SK-N-SH treated with all-trans-retinoic acid at 6 μM for 48 hours (cell line): ENCODE results near the gene PDSS2.
"Not testable (repeated sequence)": the region's sequence is repeated elsewhere in the genome, so short reads cannot be mapped to it uniquely, and the experiment has no call there.

Experiments used
- ATAC-seq: fragments of 200-7000 bp; cut with Tn5 transposase; 3 replicates; pipeline ENCODE4 v1.9.1; 2020; ENCODE audit warnings: mild to moderate bottlenecking, moderate library complexity
- ARNTL ChIP-seq: fragments of 450-650 bp; formaldehyde crosslinking; IDR thresholded peaks from 2 replicates; pipeline ENCODE4 v1.5.0; 2020; ENCODE audit warnings: low read depth, mild to moderate bottlenecking, moderate library complexity, borderline replicate concordance
- BACH2 ChIP-seq: fragments of 250-450 bp; sonication (Bioruptor Pico); IDR thresholded peaks from 2 replicates; pipeline ENCODE4 v1.9.0; 2021; ENCODE audit warnings: mild to moderate bottlenecking, borderline replicate concordance
- CSDC2 ChIP-seq: fragments of 250-450 bp; sonication (Bioruptor Pico); IDR thresholded peaks from 2 replicates; pipeline ENCODE4 v1.5.0; 2020; ENCODE audit warnings: mild to moderate bottlenecking, moderate library complexity
- ESRRG ChIP-seq: fragments of 250-450 bp; sonication (Bioruptor Pico); IDR thresholded peaks from 2 replicates; pipeline ENCODE4 v1.6.1; 2021; ENCODE audit warnings: mild to moderate bottlenecking
- GLIS3 ChIP-seq: fragments of 250-450 bp; sonication (Bioruptor Pico); IDR thresholded peaks from 2 replicates; pipeline ENCODE4 v1.5.0; 2020; ENCODE audit warnings: mild to moderate bottlenecking, moderate library complexity
- ISL1 ChIP-seq: fragments of 250-450 bp; sonication (Bioruptor Pico); IDR thresholded peaks from 2 replicates; pipeline ENCODE4 v2.1.2; 2022; ENCODE audit warnings: mild to moderate bottlenecking, moderate library complexity
- OSR1 ChIP-seq: fragments of 250-450 bp; sonication (Bioruptor Pico); IDR thresholded peaks from 2 replicates; pipeline ENCODE4 v1.8.0; 2022; ENCODE audit warnings: moderate library complexity, mild to moderate bottlenecking, inconsistent platforms
- PPARA ChIP-seq: fragments of 250-450 bp; sonication (Bioruptor Pico); IDR thresholded peaks from 2 replicates; pipeline ENCODE4 v1.5.0; 2020; ENCODE audit warnings: mild to moderate bottlenecking, borderline replicate concordance
- RARB ChIP-seq: fragments of 250-450 bp; sonication (Bioruptor Pico); IDR thresholded peaks from 2 replicates; pipeline ENCODE4 v1.8.0; 2021; ENCODE audit warnings: mild to moderate bottlenecking, moderate library complexity
- SNAI2 ChIP-seq: fragments of 250-450 bp; sonication (Bioruptor Pico); IDR thresholded peaks from 2 replicates; pipeline ENCODE4 v1.5.0; 2020; ENCODE audit warnings: mild to moderate bottlenecking, moderate library complexity
- TCF4 ChIP-seq: fragments of 250-450 bp; sonication (Bioruptor Pico); IDR thresholded peaks from 2 replicates; pipeline ENCODE4 v1.8.0; 2021; ENCODE audit warnings: mild to moderate bottlenecking, moderate library complexity, borderline replicate concordance
- TOX ChIP-seq: fragments of 250-450 bp; sonication (Bioruptor Pico); IDR thresholded peaks from 2 replicates; pipeline ENCODE4 v1.8.0; 2021; ENCODE audit warnings: mild to moderate bottlenecking, moderate library complexity, borderline replicate concordance
- ZC3H10 ChIP-seq: fragments of 250-450 bp; sonication (Bioruptor Pico); IDR thresholded peaks from 2 replicates; pipeline ENCODE4 v1.5.1; 2021; ENCODE audit warnings: mild to moderate bottlenecking, moderate library complexity
- ZFP3 ChIP-seq: fragments of 250-450 bp; sonication (Bioruptor Pico); IDR thresholded peaks from 2 replicates; pipeline ENCODE4 v1.5.0; 2020; ENCODE audit warnings: mild to moderate bottlenecking, moderate library complexity
- ZFP30 ChIP-seq: fragments of 450-650 bp; formaldehyde crosslinking; IDR thresholded peaks from 2 replicates; pipeline ENCODE4 v1.5.0; 2022; ENCODE audit warnings: mild to moderate bottlenecking, moderate library complexity
- ZNF565 ChIP-seq: fragments of 450-650 bp; formaldehyde crosslinking; conservative IDR thresholded peaks from 2 replicates; pipeline ENCODE4 v1.5.0; 2020; ENCODE audit warnings: low read depth, mild to moderate bottlenecking, moderate library complexity
- ZNF70 ChIP-seq: fragments of 450-650 bp; formaldehyde crosslinking; IDR thresholded peaks from 2 replicates; pipeline ENCODE4 v1.5.0; 2020; ENCODE audit warnings: mild to moderate bottlenecking, moderate library complexity
- ZNF8 ChIP-seq: fragments of 450-650 bp; formaldehyde crosslinking; IDR thresholded peaks from 2 replicates; pipeline ENCODE4 v1.5.0; 2020; ENCODE audit warnings: mild to moderate bottlenecking, moderate library complexity
- TF ChIP-seq, protein P1 (sequence below): fragments of 250-450 bp; sonication (Bioruptor Pico); IDR thresholded peaks from 2 replicates; pipeline ENCODE4 v1.5.1; 2021; ENCODE audit warnings: mild to moderate bottlenecking, moderate library complexity
- TF ChIP-seq, protein P2 (sequence below): fragments of 250-450 bp; sonication (Bioruptor Pico); IDR thresholded peaks from 2 replicates; pipeline ENCODE4 v1.5.0; 2020; ENCODE audit warnings: mild to moderate bottlenecking, moderate library complexity
- TF ChIP-seq, protein P3 (sequence below): fragments of 250-450 bp; sonication (Bioruptor Pico); IDR thresholded peaks from 2 replicates; pipeline ENCODE4 v1.8.0; 2021; ENCODE audit warnings: low read depth, mild to moderate bottlenecking, moderate library complexity, borderline replicate concordance
- TF ChIP-seq, protein P4 (sequence below): fragments of 250-450 bp; sonication (Bioruptor Pico); IDR thresholded peaks from 2 replicates; pipeline ENCODE4 v1.8.0; 2020; ENCODE audit warnings: mild to moderate bottlenecking, moderate library complexity, borderline replicate concordance

Gene PDSS2

DNA sequence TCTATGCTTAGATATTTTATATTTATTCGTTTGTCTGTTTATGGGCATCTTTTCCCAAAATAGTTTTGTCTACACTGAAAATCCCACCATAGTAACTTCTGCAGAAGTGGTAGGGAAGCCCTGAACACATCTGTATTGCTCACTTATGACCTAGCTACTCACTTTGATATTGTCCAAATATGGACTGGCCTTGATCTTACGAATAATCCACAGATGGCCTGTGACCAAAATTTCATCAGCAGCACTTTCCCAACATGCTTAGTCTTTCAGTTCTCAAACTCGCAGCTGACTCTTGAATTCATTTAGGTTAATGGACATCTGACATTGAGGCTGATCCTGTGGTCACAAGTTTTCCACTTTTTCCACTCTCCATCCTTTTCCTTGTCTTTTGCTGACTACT, 263.2 kb downstream of the PDSS2 start (continued):
- TF ChIP-seq, protein P1, sequence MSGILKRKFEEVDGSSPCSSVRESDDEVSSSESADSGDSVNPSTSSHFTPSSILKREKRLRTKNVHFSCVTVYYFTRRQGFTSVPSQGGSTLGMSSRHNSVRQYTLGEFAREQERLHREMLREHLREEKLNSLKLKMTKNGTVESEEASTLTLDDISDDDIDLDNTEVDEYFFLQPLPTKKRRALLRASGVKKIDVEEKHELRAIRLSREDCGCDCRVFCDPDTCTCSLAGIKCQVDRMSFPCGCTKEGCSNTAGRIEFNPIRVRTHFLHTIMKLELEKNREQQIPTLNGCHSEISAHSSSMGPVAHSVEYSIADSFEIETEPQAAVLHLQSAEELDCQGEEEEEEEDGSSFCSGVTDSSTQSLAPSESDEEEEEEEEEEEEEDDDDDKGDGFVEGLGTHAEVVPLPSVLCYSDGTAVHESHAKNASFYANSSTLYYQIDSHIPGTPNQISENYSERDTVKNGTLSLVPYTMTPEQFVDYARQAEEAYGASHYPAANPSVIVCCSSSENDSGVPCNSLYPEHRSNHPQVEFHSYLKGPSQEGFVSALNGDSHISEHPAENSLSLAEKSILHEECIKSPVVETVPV (CRISPR knock-in tag) = no peak
- TF ChIP-seq, protein P2, sequence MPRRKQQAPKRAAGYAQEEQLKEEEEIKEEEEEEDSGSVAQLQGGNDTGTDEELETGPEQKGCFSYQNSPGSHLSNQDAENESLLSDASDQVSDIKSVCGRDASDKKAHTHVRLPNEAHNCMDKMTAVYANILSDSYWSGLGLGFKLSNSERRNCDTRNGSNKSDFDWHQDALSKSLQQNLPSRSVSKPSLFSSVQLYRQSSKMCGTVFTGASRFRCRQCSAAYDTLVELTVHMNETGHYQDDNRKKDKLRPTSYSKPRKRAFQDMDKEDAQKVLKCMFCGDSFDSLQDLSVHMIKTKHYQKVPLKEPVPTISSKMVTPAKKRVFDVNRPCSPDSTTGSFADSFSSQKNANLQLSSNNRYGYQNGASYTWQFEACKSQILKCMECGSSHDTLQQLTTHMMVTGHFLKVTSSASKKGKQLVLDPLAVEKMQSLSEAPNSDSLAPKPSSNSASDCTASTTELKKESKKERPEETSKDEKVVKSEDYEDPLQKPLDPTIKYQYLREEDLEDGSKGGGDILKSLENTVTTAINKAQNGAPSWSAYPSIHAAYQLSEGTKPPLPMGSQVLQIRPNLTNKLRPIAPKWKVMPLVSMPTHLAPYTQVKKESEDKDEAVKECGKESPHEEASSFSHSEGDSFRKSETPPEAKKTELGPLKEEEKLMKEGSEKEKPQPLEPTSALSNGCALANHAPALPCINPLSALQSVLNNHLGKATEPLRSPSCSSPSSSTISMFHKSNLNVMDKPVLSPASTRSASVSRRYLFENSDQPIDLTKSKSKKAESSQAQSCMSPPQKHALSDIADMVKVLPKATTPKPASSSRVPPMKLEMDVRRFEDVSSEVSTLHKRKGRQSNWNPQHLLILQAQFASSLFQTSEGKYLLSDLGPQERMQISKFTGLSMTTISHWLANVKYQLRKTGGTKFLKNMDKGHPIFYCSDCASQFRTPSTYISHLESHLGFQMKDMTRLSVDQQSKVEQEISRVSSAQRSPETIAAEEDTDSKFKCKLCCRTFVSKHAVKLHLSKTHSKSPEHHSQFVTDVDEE (CRISPR knock-in tag) = no peak
- TF ChIP-seq ZC3H10 (CRISPR knock-in tag) = no peak

DNA sequence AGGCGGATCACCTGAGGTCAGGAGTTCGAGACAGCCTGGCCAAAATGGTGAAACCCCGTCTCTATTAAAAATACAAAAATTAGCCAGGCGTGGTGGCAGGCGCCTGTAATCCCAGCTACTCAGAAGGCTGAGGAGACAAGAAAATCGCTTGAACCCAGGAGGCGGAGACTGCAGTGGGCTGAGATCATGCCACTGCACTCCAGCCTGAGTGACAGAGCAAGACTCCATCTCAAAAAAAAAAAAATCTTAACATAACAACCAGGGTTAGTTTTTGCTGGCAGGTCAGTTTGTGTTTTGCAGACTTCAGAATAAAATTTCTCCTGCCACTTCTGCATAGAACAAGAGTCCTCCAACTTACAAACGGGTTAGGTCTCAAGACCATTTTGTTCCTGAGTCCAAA, 264.6 kb downstream of the PDSS2 start:
- ATAC-seq = not testable (repeated sequence)

DNA sequence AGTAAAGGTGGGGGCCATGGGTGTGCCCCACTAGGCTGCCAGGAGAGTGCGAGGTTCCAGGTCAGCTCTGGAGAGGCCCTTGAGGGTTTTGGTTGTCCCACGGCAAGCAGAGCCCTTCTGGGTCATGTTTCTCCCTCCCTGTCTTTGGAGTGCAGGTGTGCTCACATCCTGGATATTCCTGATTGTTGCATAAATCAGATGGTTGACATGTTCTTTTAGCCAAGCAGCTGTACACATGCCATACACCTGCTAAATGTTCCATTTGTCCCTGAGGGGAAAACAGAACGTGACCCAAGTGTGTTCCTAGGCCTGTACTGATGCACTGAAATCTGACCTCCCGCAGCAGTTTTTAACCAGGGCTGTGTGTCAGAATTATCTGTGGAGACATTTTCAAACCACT, 266.5 kb downstream of the PDSS2 start:
- TF ChIP-seq ZC3H10 (CRISPR knock-in tag) = no peak
- TF ChIP-seq, protein P3, sequence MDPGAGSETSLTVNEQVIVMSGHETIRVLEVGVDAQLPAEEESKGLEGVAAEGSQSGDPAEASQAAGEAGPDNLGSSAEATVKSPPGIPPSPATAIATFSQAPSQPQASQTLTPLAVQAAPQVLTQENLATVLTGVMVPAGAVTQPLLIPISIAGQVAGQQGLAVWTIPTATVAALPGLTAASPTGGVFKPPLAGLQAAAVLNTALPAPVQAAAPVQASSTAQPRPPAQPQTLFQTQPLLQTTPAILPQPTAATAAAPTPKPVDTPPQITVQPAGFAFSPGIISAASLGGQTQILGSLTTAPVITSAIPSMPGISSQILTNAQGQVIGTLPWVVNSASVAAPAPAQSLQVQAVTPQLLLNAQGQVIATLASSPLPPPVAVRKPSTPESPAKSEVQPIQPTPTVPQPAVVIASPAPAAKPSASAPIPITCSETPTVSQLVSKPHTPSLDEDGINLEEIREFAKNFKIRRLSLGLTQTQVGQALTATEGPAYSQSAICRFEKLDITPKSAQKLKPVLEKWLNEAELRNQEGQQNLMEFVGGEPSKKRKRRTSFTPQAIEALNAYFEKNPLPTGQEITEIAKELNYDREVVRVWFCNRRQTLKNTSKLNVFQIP (CRISPR knock-in tag) = no peak
- no peak for TF ChIP-seq TOX (CRISPR knock-in tag)
- TF ChIP-seq, protein P1 (CRISPR knock-in tag) = no peak
- TF ChIP-seq ZNF70 (CRISPR knock-in tag) = no peak
- TF ChIP-seq SNAI2 (CRISPR knock-in tag) = no peak
- no peak for TF ChIP-seq TCF4 (CRISPR knock-in tag)
- TF ChIP-seq ESRRG (CRISPR knock-in tag) = no peak
- TF ChIP-seq ZNF565 (CRISPR knock-in tag) = no peak
- ATAC-seq = no peak

DNA sequence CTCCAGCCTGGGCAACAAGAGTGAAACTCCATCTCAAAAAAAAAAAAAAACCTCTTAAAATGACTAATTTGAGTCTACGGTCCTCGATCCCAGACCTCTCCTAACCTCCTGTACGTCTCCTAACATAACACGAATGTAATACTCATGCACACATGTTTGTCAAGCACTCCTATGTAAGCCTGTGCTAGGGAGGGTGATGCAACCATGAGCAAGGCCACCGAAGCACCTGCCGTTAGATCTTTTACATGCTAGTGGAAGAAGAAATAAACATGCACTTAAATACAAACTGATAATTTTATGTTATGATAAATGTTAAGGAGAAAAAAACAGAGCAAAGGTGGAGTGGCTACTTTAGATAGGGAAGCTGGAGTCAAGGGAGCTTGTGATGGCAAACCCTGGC, 271.7 kb downstream of the PDSS2 start:
- ATAC-seq = no peak
- no peak for TF ChIP-seq SNAI2 (CRISPR knock-in tag)
- TF ChIP-seq, protein P4, sequence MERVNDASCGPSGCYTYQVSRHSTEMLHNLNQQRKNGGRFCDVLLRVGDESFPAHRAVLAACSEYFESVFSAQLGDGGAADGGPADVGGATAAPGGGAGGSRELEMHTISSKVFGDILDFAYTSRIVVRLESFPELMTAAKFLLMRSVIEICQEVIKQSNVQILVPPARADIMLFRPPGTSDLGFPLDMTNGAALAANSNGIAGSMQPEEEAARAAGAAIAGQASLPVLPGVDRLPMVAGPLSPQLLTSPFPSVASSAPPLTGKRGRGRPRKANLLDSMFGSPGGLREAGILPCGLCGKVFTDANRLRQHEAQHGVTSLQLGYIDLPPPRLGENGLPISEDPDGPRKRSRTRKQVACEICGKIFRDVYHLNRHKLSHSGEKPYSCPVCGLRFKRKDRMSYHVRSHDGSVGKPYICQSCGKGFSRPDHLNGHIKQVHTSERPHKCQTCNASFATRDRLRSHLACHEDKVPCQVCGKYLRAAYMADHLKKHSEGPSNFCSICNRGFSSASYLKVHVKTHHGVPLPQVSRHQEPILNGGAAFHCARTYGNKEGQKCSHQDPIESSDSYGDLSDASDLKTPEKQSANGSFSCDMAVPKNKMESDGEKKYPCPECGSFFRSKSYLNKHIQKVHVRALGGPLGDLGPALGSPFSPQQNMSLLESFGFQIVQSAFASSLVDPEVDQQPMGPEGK (CRISPR knock-in tag) = no peak
- TF ChIP-seq ZFP30 = no peak
- TF ChIP-seq ZNF70 (CRISPR knock-in tag) = no peak
- no peak for TF ChIP-seq ESRRG (CRISPR knock-in tag)
- no peak for TF ChIP-seq ISL1
- no peak for TF ChIP-seq ARNTL (CRISPR knock-in tag)
- TF ChIP-seq, protein P2 (CRISPR knock-in tag) = no peak
- no peak for TF ChIP-seq RARB
- TF ChIP-seq ZFP3 (CRISPR knock-in tag) = no peak
- TF ChIP-seq, protein P3 (CRISPR knock-in tag) = no peak
- TF ChIP-seq GLIS3 (CRISPR knock-in tag) = no peak
- no peak for TF ChIP-seq BACH2 (CRISPR knock-in tag)
- no peak for TF ChIP-seq ZNF8 (CRISPR knock-in tag)
- no peak for TF ChIP-seq ZC3H10 (CRISPR knock-in tag)
- TF ChIP-seq OSR1 = no peak
- TF ChIP-seq CSDC2 = no peak
- no peak for TF ChIP-seq ZNF565 (CRISPR knock-in tag)
- no peak for TF ChIP-seq TOX (CRISPR knock-in tag)
- no peak for TF ChIP-seq PPARA (CRISPR knock-in tag)
- TF ChIP-seq, all 23 proteins: peak for 0
